Measurements from ENCODE around the gene LSR. TPM values are rescaled to one million over a fixed set of nuclear protein-coding genes. Genes with fewer than 3 reads are reported as not detected.
"Not testable (repeated sequence)": the region's sequence is repeated elsewhere in the genome, so short reads cannot be mapped to it uniquely, and the experiment has no call there.

LSR gene
- polyA plus RNA-seq, 1 donor from 2014 or later = not detected

DNA sequence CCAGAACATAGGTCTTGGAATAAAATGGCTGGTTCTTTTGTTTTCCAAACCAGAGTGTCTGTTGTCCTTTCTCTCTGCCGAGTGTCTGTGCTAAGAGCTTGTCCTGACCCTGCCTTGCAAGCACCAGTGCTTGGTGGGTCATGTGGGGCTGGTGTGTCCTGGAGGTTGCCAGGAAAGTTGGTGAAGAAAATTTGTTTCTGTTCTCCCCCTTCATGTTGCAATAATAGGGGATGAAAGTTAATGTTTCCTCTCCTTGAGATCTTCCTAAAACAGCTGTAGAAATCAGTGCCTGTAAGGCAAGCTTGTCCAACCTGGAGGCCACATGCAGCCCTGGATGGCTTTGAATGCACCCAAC is 36.3 kb downstream of the LSR start:
- Histone ChIP-seq H3K79me2 (replicated peaks; ENCODE audit: insufficient read depth, low read length) (no peaks in the 10 kb centered on the region), H3K9me2 (ENCODE audit: insufficient read depth, low read length) (no peaks in the 10 kb centered on the region), H4K20me1 (ENCODE audit: insufficient read depth) (no peaks in the 10 kb centered on the region), H3K9ac (ENCODE audit: low read length) (no peak overlapping the region), H3F3A (ENCODE audit: insufficient read depth, low read length, poor library complexity, severe bottlenecking) (no peaks in the 10 kb centered on the region), H3K27ac (ENCODE audit: low read length) (no peak overlapping the region), H3K4me2 (ENCODE audit: low read length) (no peak overlapping the region), H2AFZ (ENCODE audit: low read depth, low read length) (no peak overlapping the region), H3K36me3 (ENCODE audit: insufficient read depth, low read length) (no peaks in the 10 kb centered on the region), H3K27me3 (ENCODE audit: insufficient read depth, low read depth, low read length) (no peaks in the 10 kb centered on the region), H3K9me3 (ENCODE audit: low read length) (no peaks in the 10 kb centered on the region), H3K4me3 (ENCODE audit: low read length) (no peak overlapping the region)
- TF ChIP-seq POLR2AphosphoS5 (IDR thresholded peaks at IDR 0.05) = no peak
- TF ChIP-seq, protein P1, sequence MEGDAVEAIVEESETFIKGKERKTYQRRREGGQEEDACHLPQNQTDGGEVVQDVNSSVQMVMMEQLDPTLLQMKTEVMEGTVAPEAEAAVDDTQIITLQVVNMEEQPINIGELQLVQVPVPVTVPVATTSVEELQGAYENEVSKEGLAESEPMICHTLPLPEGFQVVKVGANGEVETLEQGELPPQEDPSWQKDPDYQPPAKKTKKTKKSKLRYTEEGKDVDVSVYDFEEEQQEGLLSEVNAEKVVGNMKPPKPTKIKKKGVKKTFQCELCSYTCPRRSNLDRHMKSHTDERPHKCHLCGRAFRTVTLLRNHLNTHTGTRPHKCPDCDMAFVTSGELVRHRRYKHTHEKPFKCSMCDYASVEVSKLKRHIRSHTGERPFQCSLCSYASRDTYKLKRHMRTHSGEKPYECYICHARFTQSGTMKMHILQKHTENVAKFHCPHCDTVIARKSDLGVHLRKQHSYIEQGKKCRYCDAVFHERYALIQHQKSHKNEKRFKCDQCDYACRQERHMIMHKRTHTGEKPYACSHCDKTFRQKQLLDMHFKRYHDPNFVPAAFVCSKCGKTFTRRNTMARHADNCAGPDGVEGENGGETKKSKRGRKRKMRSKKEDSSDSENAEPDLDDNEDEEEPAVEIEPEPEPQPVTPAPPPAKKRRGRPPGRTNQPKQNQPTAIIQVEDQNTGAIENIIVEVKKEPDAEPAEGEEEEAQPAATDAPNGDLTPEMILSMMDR (IDR thresholded peaks at IDR 0.05; ENCODE audit: poor library complexity, severe bottlenecking) = no peak
- TF ChIP-seq RAD21 (conservative IDR thresholded peaks at IDR 0.05) = no peak
- TF ChIP-seq, protein P2, sequence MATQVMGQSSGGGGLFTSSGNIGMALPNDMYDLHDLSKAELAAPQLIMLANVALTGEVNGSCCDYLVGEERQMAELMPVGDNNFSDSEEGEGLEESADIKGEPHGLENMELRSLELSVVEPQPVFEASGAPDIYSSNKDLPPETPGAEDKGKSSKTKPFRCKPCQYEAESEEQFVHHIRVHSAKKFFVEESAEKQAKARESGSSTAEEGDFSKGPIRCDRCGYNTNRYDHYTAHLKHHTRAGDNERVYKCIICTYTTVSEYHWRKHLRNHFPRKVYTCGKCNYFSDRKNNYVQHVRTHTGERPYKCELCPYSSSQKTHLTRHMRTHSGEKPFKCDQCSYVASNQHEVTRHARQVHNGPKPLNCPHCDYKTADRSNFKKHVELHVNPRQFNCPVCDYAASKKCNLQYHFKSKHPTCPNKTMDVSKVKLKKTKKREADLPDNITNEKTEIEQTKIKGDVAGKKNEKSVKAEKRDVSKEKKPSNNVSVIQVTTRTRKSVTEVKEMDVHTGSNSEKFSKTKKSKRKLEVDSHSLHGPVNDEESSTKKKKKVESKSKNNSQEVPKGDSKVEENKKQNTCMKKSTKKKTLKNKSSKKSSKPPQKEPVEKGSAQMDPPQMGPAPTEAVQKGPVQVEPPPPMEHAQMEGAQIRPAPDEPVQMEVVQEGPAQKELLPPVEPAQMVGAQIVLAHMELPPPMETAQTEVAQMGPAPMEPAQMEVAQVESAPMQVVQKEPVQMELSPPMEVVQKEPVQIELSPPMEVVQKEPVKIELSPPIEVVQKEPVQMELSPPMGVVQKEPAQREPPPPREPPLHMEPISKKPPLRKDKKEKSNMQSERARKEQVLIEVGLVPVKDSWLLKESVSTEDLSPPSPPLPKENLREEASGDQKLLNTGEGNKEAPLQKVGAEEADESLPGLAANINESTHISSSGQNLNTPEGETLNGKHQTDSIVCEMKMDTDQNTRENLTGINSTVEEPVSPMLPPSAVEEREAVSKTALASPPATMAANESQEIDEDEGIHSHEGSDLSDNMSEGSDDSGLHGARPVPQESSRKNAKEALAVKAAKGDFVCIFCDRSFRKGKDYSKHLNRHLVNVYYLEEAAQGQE (IDR thresholded peaks at IDR 0.05; ENCODE audit: borderline replicate concordance) = no peak
- TF ChIP-seq EZH2 (IDR thresholded peaks at IDR 0.05; ENCODE audit: borderline replicate concordance, insufficient read depth, low read length, poor library complexity, severe bottlenecking) = no peak
- no peak for TF ChIP-seq TAF1 (IDR thresholded peaks at IDR 0.05; ENCODE audit: low read depth)
- no peak for TF ChIP-seq SMC3 (conservative IDR thresholded peaks at IDR 0.05; ENCODE audit: poor library complexity)
- no peak for TF ChIP-seq MXI1 (conservative IDR thresholded peaks at IDR 0.05; ENCODE audit: poor library complexity, severe bottlenecking)
- TF ChIP-seq EP300 (conservative IDR thresholded peaks at IDR 0.05; ENCODE audit: poor library complexity, severe bottlenecking) = no peak

DNA sequence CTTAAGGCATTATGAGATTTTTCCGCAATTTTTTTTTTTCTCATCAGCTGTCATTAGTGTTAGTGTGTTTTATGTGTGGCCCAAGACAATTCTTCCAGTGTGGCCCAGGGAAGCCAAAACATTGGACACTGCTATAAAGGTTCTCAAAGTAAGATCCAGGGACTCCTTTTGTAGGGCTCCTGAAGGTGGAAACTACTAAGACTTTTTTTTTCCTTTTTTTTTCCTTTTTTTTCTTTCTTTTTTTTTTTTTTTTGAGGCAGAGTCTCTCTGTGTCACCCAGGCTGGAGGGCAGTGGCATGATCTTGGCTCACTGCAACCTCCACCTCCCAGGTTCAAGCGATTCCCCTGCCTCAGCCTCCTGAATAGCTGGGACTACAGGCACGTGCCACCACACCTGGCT is 36.7 kb downstream of the LSR start:
- not testable (repeated sequence) for H3K4me3 ChIP-seq (ENCODE audit: low read length); H3K9ac ChIP-seq (ENCODE audit: low read length); H2AFZ ChIP-seq (ENCODE audit: low read depth, low read length); H3K79me2 ChIP-seq (replicated peaks; ENCODE audit: insufficient read depth, low read length); H3F3A ChIP-seq (ENCODE audit: insufficient read depth, low read length, poor library complexity, severe bottlenecking); H3K9me3 ChIP-seq (ENCODE audit: low read length); H3K9me2 ChIP-seq (ENCODE audit: insufficient read depth, low read length); H3K36me3 ChIP-seq (ENCODE audit: insufficient read depth, low read length); H3K27me3 ChIP-seq (ENCODE audit: insufficient read depth, low read depth, low read length); H4K20me1 ChIP-seq (ENCODE audit: insufficient read depth); H3K27ac ChIP-seq (ENCODE audit: low read length); H3K4me2 ChIP-seq (ENCODE audit: low read length)

DNA sequence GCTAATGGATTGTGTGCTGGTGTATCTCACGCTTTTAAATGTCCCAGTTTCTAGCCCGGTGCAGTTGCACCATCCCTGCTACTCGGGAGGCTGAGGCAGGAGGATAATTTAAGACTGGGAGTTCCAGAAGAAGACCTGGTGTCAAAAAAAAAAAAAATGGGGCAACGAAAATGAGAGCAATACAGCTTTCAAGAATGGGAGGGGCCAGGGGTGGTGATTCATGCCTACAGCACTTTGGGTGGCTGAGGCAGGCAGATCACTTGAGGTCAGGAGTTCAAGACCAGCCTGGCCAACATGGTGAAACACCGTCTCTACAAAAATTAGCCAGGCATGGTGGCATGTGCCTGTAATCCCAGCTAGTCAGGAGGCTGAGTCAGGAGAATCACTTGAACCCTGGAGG is 37.3 kb downstream of the LSR start:
- not testable (repeated sequence) for H2AFZ ChIP-seq (ENCODE audit: low read depth, low read length); H3K4me2 ChIP-seq (ENCODE audit: low read length); H3K9ac ChIP-seq (ENCODE audit: low read length); H3K27me3 ChIP-seq (ENCODE audit: insufficient read depth, low read depth, low read length); H3K36me3 ChIP-seq (ENCODE audit: insufficient read depth, low read length); H4K20me1 ChIP-seq (ENCODE audit: insufficient read depth); H3K27ac ChIP-seq (ENCODE audit: low read length); H3F3A ChIP-seq (ENCODE audit: insufficient read depth, low read length, poor library complexity, severe bottlenecking); H3K9me3 ChIP-seq (ENCODE audit: low read length); H3K79me2 ChIP-seq (replicated peaks; ENCODE audit: insufficient read depth, low read length); H3K9me2 ChIP-seq (ENCODE audit: insufficient read depth, low read length); H3K4me3 ChIP-seq (ENCODE audit: low read length)
